GM12892 (cell line): Measurements from ENCODE around the gene RNF4.

Experiments
- POLR2A ChIP-seq: IDR thresholded peaks from 2 replicates; pipeline ENCODE4 v1.6.1; 2011; ENCODE audit warnings: low read depth, low read length, control low read depth
- POLR2AphosphoS5 ChIP-seq: IDR thresholded peaks from 2 replicates; pipeline ENCODE4 v1.6.1; 2011; ENCODE audit warnings: low read depth, low read length, control low read depth

GRCh38 chr4:2428496-2429213, 40.3 kb upstream of the RNF4 start:
- TF ChIP-seq POLR2A: no peak
- TF ChIP-seq POLR2AphosphoS5: no peak
